ENCODE results near the gene TTC13.
A peak's percentile ranks its signal among the peaks of the same experiment; 100 is the strongest.
"Not testable (repeated sequence)": the region's sequence is repeated elsewhere in the genome, so short reads cannot be mapped to it uniquely, and the experiment has no call there.

TTC13 gene

DNA sequence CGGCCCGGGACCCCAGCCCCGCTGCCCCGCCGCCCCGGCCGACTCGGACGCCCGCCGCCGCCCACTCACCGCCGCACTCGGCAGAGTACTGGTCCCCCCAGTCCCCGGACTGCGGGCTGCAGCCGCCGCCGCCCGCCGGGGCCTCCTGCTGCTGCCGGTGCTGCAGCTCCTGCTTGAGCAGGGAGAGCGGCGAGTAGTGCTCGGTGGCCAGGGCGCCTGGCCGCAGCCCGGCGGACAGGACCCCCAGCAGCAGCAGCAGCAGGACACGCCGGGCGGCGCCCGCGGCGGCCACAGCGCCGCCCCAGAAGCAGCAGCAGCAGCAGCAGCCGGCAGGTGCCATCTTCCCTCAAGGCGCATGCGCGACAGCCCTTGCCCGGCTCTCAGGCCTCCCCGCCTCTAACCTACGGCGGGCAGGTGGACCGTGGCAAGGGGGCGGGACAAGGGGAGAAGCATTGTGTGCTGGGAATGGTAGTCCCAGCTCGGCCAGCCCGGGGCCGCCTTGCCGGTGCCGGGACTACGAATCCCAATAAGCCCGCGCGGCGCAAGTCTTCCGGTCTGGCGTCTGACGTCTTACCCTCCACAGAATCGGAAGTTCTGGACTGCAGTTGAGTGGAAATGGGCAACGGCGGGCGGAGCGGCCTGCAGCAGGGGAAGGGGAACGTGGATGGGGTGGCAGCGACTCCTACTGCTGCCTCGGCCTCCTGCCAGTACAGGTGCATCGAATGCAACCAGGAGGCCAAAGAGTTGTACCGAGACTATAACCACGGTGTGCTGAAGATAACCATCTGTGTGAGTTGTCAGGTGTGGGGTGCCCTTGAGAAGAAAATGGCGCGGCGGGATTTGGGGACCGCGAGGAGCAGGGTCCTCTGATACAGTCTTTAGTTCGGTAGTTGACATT, at the start of gene TTC13, which contains the start of gene ARV1:
Gene TTC13, minus strand, starts transcription at position 371 of the 898 bp plus-strand sequence. Its CDS starts 31 bp downstream, at position 340.
Gene ARV1, plus strand, starts transcription at position 604 of the 898 bp plus-strand sequence. Its CDS starts 12 bp downstream, at position 616.
- DNase-seq = peak; percentile 100

DNA sequence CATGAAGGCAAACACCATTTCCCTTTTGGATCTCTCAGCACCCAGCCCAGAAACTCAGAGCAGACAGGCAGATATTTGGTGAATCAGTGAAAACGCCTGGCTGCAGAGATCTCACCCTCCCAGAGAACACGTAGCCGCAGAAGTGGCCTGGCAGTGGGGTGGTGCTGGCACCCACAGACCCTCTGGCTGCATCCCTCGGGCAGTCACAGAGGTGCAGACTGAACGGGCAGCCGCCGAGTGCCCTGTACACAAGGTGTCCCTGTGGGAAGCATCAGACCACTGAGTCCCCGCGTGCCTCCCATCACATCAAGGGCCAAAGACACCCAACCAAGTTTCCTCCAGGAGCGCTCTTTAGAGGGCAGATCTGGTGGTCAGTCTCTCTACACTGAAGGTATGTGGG, 49.3 kb upstream of the TTC13 start:
- DNase-seq = no peak

GRCh38 chr1:231027136-231027925, 48.7 kb upstream of the TTC13 start:
- DNase-seq = no peak

DNA sequence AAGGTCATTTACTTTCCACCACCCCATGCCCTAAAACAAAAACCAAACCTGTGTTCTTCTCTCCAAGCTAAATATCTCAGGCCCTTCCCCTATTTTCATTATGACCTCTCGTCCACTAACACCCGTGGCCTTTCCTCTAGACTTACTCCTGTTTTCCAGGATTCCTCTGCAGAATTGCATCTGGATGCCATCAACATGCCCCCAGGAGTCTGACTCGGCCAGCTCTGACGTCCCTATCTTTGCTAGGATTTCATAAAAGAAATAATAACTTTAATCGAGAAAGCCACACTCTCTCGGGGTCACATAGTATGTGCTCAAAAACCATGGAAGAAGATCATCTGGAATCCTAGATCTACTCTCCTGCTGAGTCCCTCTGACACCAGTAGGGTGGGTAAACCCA, 47.9 kb upstream of the TTC13 start:
- DNase-seq = no peak

DNA sequence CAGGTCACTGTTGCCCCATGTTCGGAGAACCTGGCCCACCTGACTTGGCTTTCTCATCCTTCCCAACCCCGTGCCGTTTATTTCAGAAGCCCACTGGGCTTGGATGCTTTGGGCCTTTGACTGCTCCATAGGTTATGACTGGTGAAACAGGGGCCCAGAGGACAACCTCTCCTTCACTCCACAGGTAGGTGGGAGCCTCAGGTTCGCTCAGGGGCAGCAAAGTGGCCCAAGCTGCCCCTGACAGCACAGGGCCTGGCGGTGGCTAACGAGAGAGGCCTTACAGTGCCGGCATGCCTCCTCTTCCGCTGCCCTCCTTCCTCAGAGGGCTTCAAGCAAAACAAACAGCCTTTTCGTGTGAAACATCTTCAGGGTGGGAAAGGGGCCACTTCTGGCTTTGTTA, 44.5 kb upstream of the TTC13 start:
- DNase-seq = no peak

GRCh38 chr1:231022543-231022942, 43.9 kb upstream of the TTC13 start:
- not testable (repeated sequence) for DNase-seq

GRCh38 chr1:231021540-231022031, 42.9 kb upstream of the TTC13 start:
- no peak for DNase-seq

DNA sequence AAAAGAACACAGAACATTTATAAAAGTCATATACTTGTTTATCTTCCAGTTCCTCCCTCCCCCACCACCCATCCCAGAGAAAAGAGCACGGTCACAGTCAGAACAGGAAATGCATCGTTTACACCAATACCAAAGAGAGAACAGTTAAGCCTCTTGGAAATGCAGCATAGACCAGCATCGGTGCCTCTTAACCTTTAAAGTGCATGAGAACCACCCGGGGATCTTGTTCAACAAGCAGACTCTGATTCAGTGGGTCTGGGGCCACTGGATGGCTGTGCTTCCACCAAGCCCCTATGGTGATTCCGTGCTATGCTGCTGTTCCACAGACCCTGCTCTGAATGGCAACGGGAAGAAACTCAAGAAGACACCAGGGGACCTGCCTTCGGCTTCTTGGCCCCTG, 42.2 kb upstream of the TTC13 start:
- no peak for DNase-seq

- DNase-seq = no peak
These were observed 41.5 kb upstream of the TTC13 start for GRCh38 chr1:231020139-231020601.

GRCh38 chr1:231019711-231020110, 41.0 kb upstream of the TTC13 start:
- no peak for DNase-seq

GRCh38 chr1:231016966-231017365, 38.3 kb upstream of the TTC13 start:
- DNase-seq = no peak

DNA sequence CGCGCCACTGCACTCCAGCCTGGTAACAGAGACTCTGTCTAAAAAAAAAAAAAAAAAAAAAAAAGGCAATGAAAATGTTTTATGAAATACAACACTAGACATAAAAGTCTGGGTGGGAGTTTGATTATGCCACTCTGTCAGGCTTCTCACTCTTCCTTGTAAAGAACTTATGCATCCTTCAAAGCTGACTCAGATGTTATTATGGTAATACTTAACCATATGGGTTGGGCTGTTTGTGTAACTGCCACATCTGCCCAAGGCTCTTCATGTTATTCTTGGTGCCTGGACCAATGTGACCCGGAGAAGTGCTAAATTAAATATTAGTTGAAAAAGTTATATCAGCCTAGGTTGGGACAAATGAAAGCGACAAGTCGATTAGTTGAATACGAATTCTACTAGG, 37.6 kb upstream of the TTC13 start:
- DNase-seq = no peak

- no peak for DNase-seq
These were observed 34.8 kb upstream of the TTC13 start for GRCh38 chr1:231013391-231014015.

- DNase-seq = no peak
These were observed 33.3 kb upstream of the TTC13 start for GRCh38 chr1:231011963-231012362.

DNA sequence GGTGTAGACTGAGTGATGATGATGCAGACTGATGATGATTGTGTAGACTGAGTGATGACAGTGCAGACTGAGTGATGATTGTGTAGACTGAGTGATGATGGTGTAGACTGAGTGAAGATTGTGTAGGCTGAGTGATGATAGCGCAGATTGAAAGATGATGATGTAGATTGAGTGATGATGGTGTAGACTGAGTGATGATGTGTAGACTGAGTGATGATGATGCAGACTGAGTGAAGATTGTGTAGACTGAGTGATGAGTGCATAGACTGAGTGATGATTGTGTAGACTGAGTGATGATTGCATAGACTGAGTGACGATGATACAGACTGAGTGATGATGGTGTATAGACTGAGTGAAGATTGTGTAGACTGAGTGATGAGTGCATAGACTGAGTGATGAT, 32.7 kb upstream of the TTC13 start:
- DNase-seq = no peak

GRCh38 chr1:231007535-231007934, 28.9 kb upstream of the TTC13 start:
- not testable (repeated sequence) for DNase-seq

- DNase-seq = no peak
These were observed 23.2 kb upstream of the TTC13 start for GRCh38 chr1:231001892-231002291.

GRCh38 chr1:231000639-231001038, 22.0 kb upstream of the TTC13 start:
- DNase-seq = no peak

DNA sequence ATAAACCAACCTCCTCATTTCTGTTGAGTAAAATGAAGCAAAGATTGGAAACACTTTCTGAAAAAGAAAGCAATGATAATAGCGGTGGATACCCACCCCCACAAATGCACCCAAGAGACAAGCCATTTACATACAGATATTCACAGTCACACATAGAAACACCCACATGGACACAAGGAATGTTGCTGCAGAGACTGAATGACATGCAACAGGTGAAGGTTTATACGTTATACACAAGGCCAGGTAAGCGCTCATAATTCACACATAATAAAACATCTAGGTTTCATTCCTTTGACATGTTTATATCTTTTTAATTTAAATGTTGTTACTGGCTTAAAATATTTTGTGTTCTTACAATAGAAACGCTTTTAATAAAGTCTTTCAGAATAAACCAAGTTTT, 21.5 kb upstream of the TTC13 start:
- DNase-seq = no peak

- no peak for DNase-seq
These were observed 16.2 kb upstream of the TTC13 start for GRCh38 chr1:230994860-230995259.

DNA sequence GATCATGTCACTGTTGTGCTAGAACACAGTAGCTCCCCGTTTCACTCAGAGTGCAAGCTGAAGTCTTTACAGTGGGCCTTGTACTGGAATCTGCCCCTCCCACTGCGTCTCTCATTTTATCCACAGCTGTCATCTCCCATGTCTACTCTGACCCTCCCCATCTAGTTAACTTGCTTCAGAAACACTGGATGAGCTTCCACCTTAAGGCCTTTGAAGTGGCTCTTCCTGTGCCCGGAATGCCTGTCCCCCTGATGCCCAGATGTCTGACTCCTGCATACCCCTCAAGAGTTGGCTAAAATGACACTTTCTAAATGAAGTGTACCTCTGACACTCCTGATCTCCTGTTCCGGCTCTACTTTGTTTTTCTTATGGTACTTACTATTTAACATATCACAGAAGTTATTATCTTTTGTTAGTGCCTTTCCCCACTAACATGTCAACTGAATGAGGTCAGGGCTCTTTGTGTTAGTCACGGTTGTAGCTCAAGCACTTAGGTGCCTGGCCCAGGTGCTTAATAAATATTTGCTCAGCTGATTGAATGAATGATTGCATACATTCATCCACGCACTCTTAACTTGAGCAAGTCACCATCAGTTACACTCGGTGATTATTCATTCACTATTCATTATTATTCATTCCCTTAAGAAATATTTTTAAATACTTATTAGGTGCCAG, 13.6 kb upstream of the TTC13 start:
- DNase-seq = peak; percentile 97

DNA sequence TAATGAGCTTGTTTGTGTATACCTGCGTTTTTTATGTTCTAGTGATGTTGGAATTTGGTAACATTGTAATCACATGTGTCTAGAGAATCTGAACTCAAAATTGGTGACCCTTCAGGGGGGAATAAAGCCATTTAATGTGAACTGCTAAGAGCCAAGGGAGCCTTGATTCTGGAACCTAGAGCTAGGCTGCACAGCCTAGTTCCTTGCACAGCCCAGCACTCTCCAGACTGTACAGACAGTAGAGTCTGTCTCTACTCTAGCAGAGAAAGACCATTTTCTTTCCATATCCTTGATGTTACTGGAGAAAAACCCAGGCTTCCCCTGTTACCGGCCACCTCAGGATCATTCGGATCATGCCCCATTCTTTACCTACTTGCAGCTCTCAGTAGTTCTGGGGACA, 8.8 kb upstream of the TTC13 start:
- no peak for DNase-seq

Data from DMS53 (cell line).